CD8-positive, alpha-beta memory T cell (primary cell): ENCODE measurements around the gene SDF2L1. TPM values are rescaled to one million over a fixed set of nuclear protein-coding genes. Genes with fewer than 3 reads are reported as not detected.

Source experiments
- CTCF ChIA-PET: fragments of 350-600 bp; sonication (Branson Sonifier 250); formaldehyde crosslinking; loops from one replicate; lab custom pipeline; 2021; ENCODE audit warnings: antibody characterized with exemption; lab: Charles Lee
- POLR2A ChIA-PET: fragments of 350-600 bp; sonication (Branson Sonifier 250); formaldehyde crosslinking; loops from one replicate; lab custom pipeline; 2021; ENCODE audit warnings: antibody characterized with exemption; lab: Charles Lee
- DNase-seq, 5 donors: peaks; one replicate each; pipeline versions ENCODE4 v3.0.0 to v3.0.0-alpha.2; 2020 to 2022; ENCODE audit warnings: mixed read lengths in 1 of 5
- H3K27ac ChIP-seq: one replicate; pipeline ENCODE4 v1.7.0; 2013; ENCODE audit warnings: low read depth, mild to moderate bottlenecking, low read length, moderate library complexity
- H3K27me3 ChIP-seq: 2 replicates; pipeline ENCODE4 v1.7.0; 2013; ENCODE audit warnings: low read length, mild to moderate bottlenecking; ENCODE audit not compliant: insufficient read depth, poor library complexity, severe bottlenecking
- H3K36me3 ChIP-seq: 2 replicates; pipeline ENCODE4 v1.7.0; 2013; ENCODE audit warnings: mild to moderate bottlenecking, low read length, moderate library complexity; ENCODE audit not compliant: insufficient read depth
- H3K4me1 ChIP-seq: 2 replicates; pipeline ENCODE4 v1.7.0; 2013; ENCODE audit warnings: mild to moderate bottlenecking, low read length, moderate library complexity; ENCODE audit not compliant: insufficient read depth
- H3K4me3 ChIP-seq: 2 replicates; pipeline ENCODE4 v1.7.0; 2013; ENCODE audit warnings: mild to moderate bottlenecking, low read length
- H3K9me3 ChIP-seq: 2 replicates; pipeline ENCODE4 v1.7.0; 2013; ENCODE audit warnings: mild to moderate bottlenecking, low read length
- H3K27ac Mint-ChIP-seq, 8 donors: one replicate each; pipeline ENCODE4 v1.8.0; 2020 to 2021; ENCODE audit warnings: mixed read lengths in 8 of 8, mild to moderate bottlenecking in 6 of 8, inconsistent platforms in 3 of 8, moderate library complexity in 3 of 8
- H3K27me3 Mint-ChIP-seq, 2 donors: one replicate each; pipeline ENCODE4 v1.8.0; 2020 to 2021; ENCODE audit warnings: mixed read lengths in 2 of 2, mild to moderate bottlenecking in 1 of 2, moderate library complexity in 1 of 2
- H3K36me3 Mint-ChIP-seq, 3 donors: one replicate each; pipeline ENCODE4 v1.8.0; 2020 to 2021; ENCODE audit warnings: mixed read lengths in 3 of 3, inconsistent platforms in 1 of 3, mild to moderate bottlenecking in 1 of 3
- H3K4me1 Mint-ChIP-seq, 3 donors: one replicate each; pipeline ENCODE4 v1.8.0; 2020 to 2021; ENCODE audit warnings: mixed read lengths in 3 of 3, inconsistent platforms in 1 of 3, mild to moderate bottlenecking in 1 of 3
- H3K4me3 Mint-ChIP-seq, 7 donors: one replicate each; pipeline ENCODE4 v1.8.0; 2020 to 2021; ENCODE audit warnings: mixed read lengths in 7 of 7, mild to moderate bottlenecking in 6 of 7, moderate library complexity in 4 of 7, inconsistent platforms in 2 of 7
- H3K9me3 Mint-ChIP-seq, 5 donors: one replicate each; pipeline ENCODE4 v1.8.0; 2020 to 2022; ENCODE audit warnings: mixed read lengths in 5 of 5, mild to moderate bottlenecking in 3 of 5, moderate library complexity in 2 of 5, inconsistent platforms in 1 of 5
- polyA plus RNA-seq: library from polyadenylated mRNA; unstranded; fragments of 300-500 nt; fragmentation: Illumina TruSeq; gene quantifications from one replicate; pipeline ENCODE4 v1.2.3, GENCODE V29; 2021
- total RNA-seq, 2 experiments: library from RNA; stranded (reverse); gene quantifications; one replicate each; pipeline ENCODE4 v1.2.3, GENCODE V29; 2021

SDF2L1 gene
- total and polyA plus RNA-seq, 3 experiments from 2014 or later = 71.5 to 99.6 (median 74.7) TPM

- ChIA-PET POLR2A (no interaction called here), CTCF (interaction anchor here (1.5 to 3.5 kb wide), 2 partner anchors 17 to 34 kb away, joined by 4 to 13 read pairs; partner anchors contain the start of gene YDJC)
- DNase-seq = no peak
- Mint-ChIP-seq H3K4me3 (peak overlapping the region in 6 of 7 donors; percentile 15 to 88 (median 55)), H3K4me1 (peaks cover 21 to 32% (median 23%) of the 10 kb centered on the region in 3 donors), H3K27me3 (no peaks in the 10 kb centered on the region), H3K27ac (peak overlapping the region in 2 of 8 donors; percentile 8 to 51), H3K9me3 (no peaks in the 10 kb centered on the region), H3K36me3 (peaks cover 0 to 12% (median 0%) of the 10 kb centered on the region in 3 donors)
- H3K36me3 ChIP-seq = no peaks in the 10 kb centered on the region
- no peak overlapping the region for H3K27ac ChIP-seq
- peaks cover 15% of the 10 kb centered on the region for H3K4me1 ChIP-seq
- H3K27me3 ChIP-seq = no peaks in the 10 kb centered on the region
- no peaks in the 10 kb centered on the region for H3K9me3 ChIP-seq
- no peak overlapping the region for H3K4me3 ChIP-seq
Measured at GRCh38 chr22:21663738-21664137, 21.6 kb downstream of the SDF2L1 start.

DNA sequence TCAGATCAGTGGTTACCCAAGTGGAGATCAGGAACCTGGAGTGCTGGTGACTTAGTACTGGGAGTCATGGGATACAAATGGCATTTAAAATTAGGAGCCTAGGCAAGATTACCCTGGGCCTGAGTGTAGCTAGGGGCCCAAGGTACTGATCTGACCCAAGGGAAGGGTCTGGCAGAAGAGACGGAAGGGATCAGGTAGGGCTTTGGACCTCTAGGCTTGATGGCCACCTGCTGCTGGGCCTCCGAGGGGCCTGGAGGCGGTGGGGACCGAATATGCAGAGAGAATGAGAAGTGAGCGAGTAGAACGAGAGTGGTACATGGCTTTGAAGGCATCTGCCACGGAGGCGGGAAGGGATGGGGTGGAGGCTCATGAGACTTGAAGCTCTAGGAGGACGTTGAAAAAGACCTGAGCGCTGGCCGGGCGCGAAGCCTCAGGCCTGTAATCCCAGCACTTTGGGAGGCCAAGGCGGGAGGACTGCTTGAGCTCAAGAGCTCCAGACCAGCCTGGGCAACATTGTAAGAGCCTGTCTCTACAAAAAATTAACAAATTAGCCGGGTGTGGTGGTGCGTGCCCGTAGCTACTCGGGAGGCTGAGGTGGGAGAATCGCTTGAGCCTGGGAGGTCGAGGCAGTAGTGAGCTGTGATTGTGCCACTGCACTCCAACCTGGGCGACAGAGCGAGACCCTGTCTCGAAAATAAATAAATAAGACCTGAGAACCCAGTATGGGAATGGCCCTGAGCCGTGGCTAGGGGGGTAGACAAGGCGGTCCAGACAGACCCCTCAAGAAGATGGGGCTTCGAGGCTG, 23.1 kb downstream of the SDF2L1 start:
- no peaks in the 10 kb centered on the region for H3K27me3 Mint-ChIP-seq
- H3K4me1 ChIP-seq = peaks cover 15% of the 10 kb centered on the region
- peak overlapping the region; percentile 94 for H3K4me3 ChIP-seq
- H3K27ac Mint-ChIP-seq = peak overlapping the region; percentile 96 to 99 (median 98)
- peak overlapping the region; percentile 98 to 100 (median 99) for H3K4me3 Mint-ChIP-seq
- POLR2A ChIA-PET = interaction anchor here (0.6 kb wide), 2 partner anchors 19 to 1679 kb away, joined by 3 read pairs; no protein-coding TSS in a partner anchor
- H3K27ac ChIP-seq = peak overlapping the region; percentile 92
- peaks cover 0 to 23% (median 2%) of the 10 kb centered on the region in 3 donors for H3K36me3 Mint-ChIP-seq
- H3K9me3 Mint-ChIP-seq = no peaks in the 10 kb centered on the region
- H3K27me3 ChIP-seq = no peaks in the 10 kb centered on the region
- H3K36me3 ChIP-seq = no peaks in the 10 kb centered on the region
- H3K9me3 ChIP-seq = no peaks in the 10 kb centered on the region
- H3K4me1 Mint-ChIP-seq = peaks cover 25 to 41% (median 32%) of the 10 kb centered on the region in 3 donors
- DNase-seq = no peak
- CTCF ChIA-PET = interaction anchor here (1.0 to 3.5 kb wide), 6 partner anchors 9 to 35 kb away, joined by 3 to 13 read pairs (median 4); partner anchors contain the start of gene YDJC

- no peaks in the 10 kb centered on the region for H3K27me3 Mint-ChIP-seq
- H3K4me1 Mint-ChIP-seq = peaks cover 27 to 49% (median 37%) of the 10 kb centered on the region in 3 donors
- peaks cover 14% of the 10 kb centered on the region for H3K36me3 ChIP-seq
- no peaks in the 10 kb centered on the region for H3K9me3 Mint-ChIP-seq
- H3K36me3 Mint-ChIP-seq = peaks cover 0 to 38% (median 2%) of the 10 kb centered on the region in 3 donors
- peaks cover 15% of the 10 kb centered on the region for H3K4me1 ChIP-seq
- peak overlapping the region; percentile 92 for H3K27ac ChIP-seq
- CTCF ChIA-PET = interaction anchor here (1.1 to 3.5 kb wide), 2 partner anchors 8 to 37 kb away, joined by 3 to 13 read pairs; partner anchors contain the start of gene YDJC
- no peaks in the 10 kb centered on the region for H3K27me3 ChIP-seq
- H3K4me3 Mint-ChIP-seq = peak overlapping the region; percentile 98 to 100 (median 99)
- POLR2A ChIA-PET = interaction anchor here (0.5 to 1.5 kb wide), 3 partner anchors 14 to 94 kb away, joined by 3 to 4 read pairs (median 3); no protein-coding TSS in a partner anchor
- H3K27ac Mint-ChIP-seq = peak overlapping the region in 6 of 8 donors; percentile 79 to 99 (median 92)
- peak overlapping the region; percentile 94 for H3K4me3 ChIP-seq
- H3K9me3 ChIP-seq = no peaks in the 10 kb centered on the region
- DNase-seq = no peak
Measured at GRCh38 chr22:21666786-21667185, 24.7 kb downstream of the SDF2L1 start.

DNA sequence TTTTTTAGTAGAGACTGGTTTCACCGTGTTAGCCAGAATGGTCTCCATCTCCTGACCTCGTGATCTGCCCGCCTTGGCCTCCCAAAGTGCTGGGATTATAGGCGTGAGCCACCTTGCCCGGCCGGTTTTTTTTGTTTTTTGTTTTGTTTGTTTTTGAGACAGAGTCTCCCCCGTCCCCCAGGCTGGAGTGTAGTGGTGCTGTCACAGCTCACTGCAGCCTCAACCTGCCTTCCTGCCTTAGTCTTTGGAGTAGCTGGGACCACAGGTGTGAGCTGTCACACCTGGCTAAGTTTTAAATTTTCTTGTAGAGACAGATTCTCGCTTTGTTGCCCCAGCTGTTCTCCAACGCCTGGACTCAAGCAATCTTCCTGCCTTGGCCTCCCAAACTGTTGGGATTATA, 26.9 kb downstream of the SDF2L1 start:
- ChIA-PET POLR2A (interaction anchor here (0.5 kb wide), 1 partner anchor 61 kb away, joined by 6 read pairs; no protein-coding TSS in a partner anchor), CTCF (no interaction called here)
- no peak overlapping the region for H3K4me3 ChIP-seq
- H3K27ac Mint-ChIP-seq = peak overlapping the region in 1 of 8 donors; percentile 38
- H3K4me3 Mint-ChIP-seq = peak overlapping the region in 5 of 7 donors; percentile 29 to 74 (median 44)
- no peaks in the 10 kb centered on the region for H3K27me3 Mint-ChIP-seq
- H3K36me3 Mint-ChIP-seq = peaks cover 3 to 61% (median 5%) of the 10 kb centered on the region in 3 donors
- peaks cover 15% of the 10 kb centered on the region for H3K4me1 ChIP-seq
- no peaks in the 10 kb centered on the region for H3K27me3 ChIP-seq
- H3K36me3 ChIP-seq = peaks cover 33% of the 10 kb centered on the region
- H3K9me3 ChIP-seq = no peaks in the 10 kb centered on the region
- no peak for DNase-seq
- H3K27ac ChIP-seq = no peak overlapping the region
- H3K9me3 Mint-ChIP-seq = no peaks in the 10 kb centered on the region
- peaks cover 29 to 49% (median 37%) of the 10 kb centered on the region in 3 donors for H3K4me1 Mint-ChIP-seq

DNA sequence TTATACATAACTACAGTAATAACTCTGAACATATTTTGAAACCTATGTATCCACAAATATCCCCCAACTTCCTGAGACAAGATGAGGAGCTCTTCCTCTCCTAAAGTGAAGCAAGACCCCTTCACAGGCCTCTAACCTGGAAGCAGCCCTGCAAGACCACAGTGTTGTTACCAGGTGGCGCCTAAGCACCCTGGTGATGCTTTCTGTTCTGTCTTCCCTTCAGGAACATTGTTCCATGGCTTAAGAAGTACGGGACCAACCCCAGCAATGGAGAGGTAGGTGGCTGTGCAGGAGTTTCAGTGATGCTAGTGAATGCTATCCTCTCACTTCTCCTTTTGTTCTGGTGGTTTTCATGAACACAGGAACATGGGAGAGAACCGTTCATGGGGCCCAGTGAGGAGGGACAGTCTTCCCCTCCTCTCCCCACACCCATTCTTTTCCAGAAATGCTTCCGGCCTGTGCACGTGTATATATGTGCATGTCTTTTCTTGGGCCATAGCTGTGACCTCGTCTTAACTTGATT, 30.1 kb downstream of the SDF2L1 start:
- no peaks in the 10 kb centered on the region for H3K27me3 ChIP-seq
- Mint-ChIP-seq H3K27ac (peak overlapping the region in 1 of 8 donors; percentile 60), H3K4me3 (no peak overlapping the region), H3K36me3 (peaks cover 3 to 78% (median 11%) of the 10 kb centered on the region in 3 donors), H3K27me3 (no peaks in the 10 kb centered on the region), H3K9me3 (no peaks in the 10 kb centered on the region), H3K4me1 (peaks cover 16 to 28% (median 25%) of the 10 kb centered on the region in 3 donors)
- H3K9me3 ChIP-seq = no peaks in the 10 kb centered on the region
- H3K27ac ChIP-seq = no peak overlapping the region
- no peak overlapping the region for H3K4me3 ChIP-seq
- DNase-seq = no peak
- ChIA-PET CTCF (no interaction called here), POLR2A (no interaction called here)
- peaks cover 4% of the 10 kb centered on the region for H3K4me1 ChIP-seq
- H3K36me3 ChIP-seq = peaks cover 49% of the 10 kb centered on the region

DNA sequence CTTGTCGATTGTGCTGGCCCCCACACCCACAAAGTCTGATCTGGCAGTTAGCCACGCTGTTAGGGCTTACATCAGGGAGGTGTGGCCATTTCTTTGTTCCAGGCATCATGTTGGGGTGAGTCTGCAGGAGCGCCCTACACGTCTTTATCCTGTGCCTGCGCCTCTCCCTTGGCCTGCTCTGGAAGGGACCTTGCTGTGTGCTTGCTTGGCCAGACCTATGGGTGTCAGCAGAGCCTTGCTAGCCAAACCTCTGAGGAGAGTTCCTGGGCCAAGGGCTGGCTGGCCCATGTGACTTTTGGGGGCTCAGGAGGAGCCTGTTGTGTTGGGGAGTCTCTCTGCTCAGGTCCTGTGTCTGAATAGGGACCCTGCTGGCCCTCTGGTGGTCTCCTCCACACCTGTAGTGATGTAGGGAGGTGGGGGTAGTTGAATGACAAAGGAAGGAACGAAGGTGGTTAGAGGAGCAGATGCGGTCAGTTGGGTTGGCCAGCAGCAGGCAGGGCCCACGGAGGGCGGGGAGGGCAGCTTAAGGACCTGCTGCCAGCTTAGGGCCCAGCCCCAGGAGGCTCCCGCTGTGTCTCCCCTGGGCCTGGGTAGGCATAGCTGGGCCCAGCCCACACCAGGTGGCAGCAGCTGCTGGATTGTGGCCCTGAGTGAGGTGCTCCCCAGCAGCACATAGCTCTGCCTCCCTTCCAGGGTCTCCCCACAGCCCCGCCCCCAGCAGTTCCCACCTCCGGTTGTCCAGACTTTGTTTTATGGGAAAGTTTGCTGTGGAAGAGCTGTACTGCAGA, 31.6 kb downstream of the SDF2L1 start:
- Mint-ChIP-seq H3K36me3 (peaks cover 3 to 88% (median 11%) of the 10 kb centered on the region in 3 donors), H3K9me3 (no peaks in the 10 kb centered on the region), H3K27me3 (no peaks in the 10 kb centered on the region), H3K4me3 (no peak overlapping the region), H3K27ac (no peak overlapping the region), H3K4me1 (peaks cover 8 to 17% (median 14%) of the 10 kb centered on the region in 3 donors)
- no peak overlapping the region for H3K4me3 ChIP-seq
- no peaks in the 10 kb centered on the region for H3K27me3 ChIP-seq
- H3K36me3 ChIP-seq = peaks cover 49% of the 10 kb centered on the region
- POLR2A ChIA-PET = no interaction called here
- CTCF ChIA-PET = interaction anchor here (1.3 kb wide), 1 partner anchor 8 kb away, joined by 3 read pairs; the partner anchor contains the start of gene PPIL2
- H3K27ac ChIP-seq = no peak overlapping the region
- DNase-seq = no peak
- no peaks in the 10 kb centered on the region for H3K4me1 ChIP-seq
- H3K9me3 ChIP-seq = no peaks in the 10 kb centered on the region

DNA sequence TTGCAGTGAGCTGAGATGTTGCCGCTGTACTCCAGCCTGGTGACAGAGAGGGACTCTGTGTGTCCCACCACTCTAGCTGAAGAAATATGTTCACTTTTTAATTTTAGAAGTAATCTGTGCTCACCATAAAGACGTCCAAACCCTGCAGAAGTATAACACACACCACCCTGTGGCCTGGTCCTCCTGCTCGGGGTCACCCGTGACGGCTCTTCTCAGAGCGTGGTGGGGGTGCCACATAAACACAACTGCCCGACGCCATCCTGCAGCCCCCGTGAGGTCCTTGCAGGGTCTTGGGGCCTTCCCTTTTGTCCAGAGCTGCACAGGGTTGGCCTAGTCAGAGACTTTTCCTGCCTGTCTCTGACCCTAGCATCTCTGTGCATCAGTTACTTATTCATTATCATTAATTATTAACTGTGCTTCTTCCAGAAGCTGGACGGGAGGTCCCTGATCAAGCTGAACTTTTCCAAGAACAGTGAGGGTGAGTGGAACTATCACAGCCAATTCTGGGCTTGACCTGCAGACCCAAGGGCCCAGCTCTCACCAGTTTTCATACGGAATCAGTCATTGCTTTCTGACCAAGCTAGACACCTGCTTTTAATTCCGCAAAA, 32.6 kb downstream of the SDF2L1 start:
- Mint-ChIP-seq H3K9me3 (no peaks in the 10 kb centered on the region), H3K4me1 (peaks cover 5 to 10% (median 7%) of the 10 kb centered on the region in 3 donors), H3K36me3 (peaks cover 3 to 81% (median 10%) of the 10 kb centered on the region in 3 donors), H3K27ac (peak overlapping the region in 1 of 8 donors; percentile 66), H3K27me3 (no peaks in the 10 kb centered on the region), H3K4me3 (no peak overlapping the region)
- ChIA-PET CTCF (interaction anchor here (1.3 kb wide), 1 partner anchor 9 kb away, joined by 3 read pairs; the partner anchor contains the start of gene PPIL2), POLR2A (no interaction called here)
- Histone ChIP-seq H3K4me1 (no peaks in the 10 kb centered on the region), H3K4me3 (no peak overlapping the region), H3K36me3 (peaks cover 49% of the 10 kb centered on the region), H3K27me3 (no peaks in the 10 kb centered on the region), H3K9me3 (no peaks in the 10 kb centered on the region), H3K27ac (no peak overlapping the region)
- DNase-seq = no peak
